Activated naive CD4-positive, alpha-beta T cell treated with anti-CD3 and anti-CD28 coated beads, Interleukin-2, amount 10 ng/mL, durations not matched to agents 7 days and 5 days (primary cell): Measurements from ENCODE around the gene CAMK2B.

ENCODE experiments used
- CTCF ChIA-PET: fragments of 350-600 bp; sonication (Branson Sonifier 250); formaldehyde crosslinking; loops from one replicate; lab custom pipeline; 2021; ENCODE audit warnings: antibody characterized with exemption; lab: Charles Lee
- DNase-seq: peaks from one replicate; pipeline ENCODE4 v3.0.0-alpha.2; 2020
- H3K27ac Mint-ChIP-seq: one replicate; pipeline ENCODE4 v1.8.0; 2021; ENCODE audit warnings: mild to moderate bottlenecking, moderate library complexity, mixed read lengths
- H3K27me3 Mint-ChIP-seq: one replicate; pipeline ENCODE4 v1.8.0; 2021; ENCODE audit warnings: mild to moderate bottlenecking, mixed read lengths
- H3K36me3 Mint-ChIP-seq: one replicate; pipeline ENCODE4 v1.8.0; 2021; ENCODE audit warnings: mixed read lengths
- H3K4me1 Mint-ChIP-seq: one replicate; pipeline ENCODE4 v1.8.0; 2021; ENCODE audit warnings: mixed read lengths
- H3K4me3 Mint-ChIP-seq: one replicate; pipeline ENCODE4 v1.8.0; 2021; ENCODE audit warnings: mild to moderate bottlenecking, moderate library complexity, mixed read lengths
- H3K9me3 Mint-ChIP-seq: one replicate; pipeline ENCODE4 v1.8.0; 2021; ENCODE audit warnings: mixed read lengths

CAMK2B gene

GRCh38 chr7:44341401-44341800, 16.0 kb upstream of the CAMK2B start:
- Mint-ChIP-seq H3K27ac (no peak overlapping the region), H3K4me1 (no peaks in the 10 kb centered on the region), H3K27me3 (peaks cover 19% of the 10 kb centered on the region), H3K36me3 (no peaks in the 10 kb centered on the region), H3K4me3 (no peak overlapping the region), H3K9me3 (peaks cover 6% of the 10 kb centered on the region)
- DNase-seq = no peak
- CTCF ChIA-PET = no interaction called here

GRCh38 chr7:44338600-44338999, 13.2 kb upstream of the CAMK2B start:
- DNase-seq = no peak
- peaks cover 23% of the 10 kb centered on the region for H3K27me3 Mint-ChIP-seq
- no peak overlapping the region for H3K4me3 Mint-ChIP-seq
- H3K36me3 Mint-ChIP-seq = no peaks in the 10 kb centered on the region
- CTCF ChIA-PET = no interaction called here
- no peaks in the 10 kb centered on the region for H3K4me1 Mint-ChIP-seq
- peaks cover 6% of the 10 kb centered on the region for H3K9me3 Mint-ChIP-seq
- no peak overlapping the region for H3K27ac Mint-ChIP-seq

GRCh38 chr7:44336491-44336890, 11.1 kb upstream of the CAMK2B start:
- CTCF ChIA-PET = interaction anchor here (0.9 kb wide), 1 partner anchor 95 kb away, joined by 3 read pairs; no protein-coding TSS in a partner anchor
- Mint-ChIP-seq H3K27me3 (peaks cover 29% of the 10 kb centered on the region), H3K9me3 (peaks cover 6% of the 10 kb centered on the region), H3K36me3 (no peaks in the 10 kb centered on the region), H3K4me3 (no peak overlapping the region), H3K27ac (no peak overlapping the region), H3K4me1 (no peaks in the 10 kb centered on the region)
- DNase-seq = no peak

- Mint-ChIP-seq H3K27me3 (peaks cover 30% of the 10 kb centered on the region), H3K4me3 (no peak overlapping the region), H3K9me3 (peaks cover 6% of the 10 kb centered on the region), H3K4me1 (no peaks in the 10 kb centered on the region), H3K27ac (no peak overlapping the region), H3K36me3 (no peaks in the 10 kb centered on the region)
- CTCF ChIA-PET = no interaction called here
- DNase-seq = no peak
These were observed 9.8 kb upstream of the CAMK2B start for GRCh38 chr7:44335184-44335583.

GRCh38 chr7:44334734-44335097, 9.3 kb upstream of the CAMK2B start:
- H3K27me3 Mint-ChIP-seq = peaks cover 33% of the 10 kb centered on the region
- CTCF ChIA-PET = no interaction called here
- no peaks in the 10 kb centered on the region for H3K4me1 Mint-ChIP-seq
- H3K4me3 Mint-ChIP-seq = no peak overlapping the region
- peaks cover 6% of the 10 kb centered on the region for H3K9me3 Mint-ChIP-seq
- H3K36me3 Mint-ChIP-seq = no peaks in the 10 kb centered on the region
- no peak for DNase-seq
- H3K27ac Mint-ChIP-seq = no peak overlapping the region

GRCh38 chr7:44333911-44334733, 8.7 kb upstream of the CAMK2B start:
- Mint-ChIP-seq H3K27me3 (peaks cover 31% of the 10 kb centered on the region), H3K4me3 (no peak overlapping the region), H3K4me1 (no peaks in the 10 kb centered on the region), H3K27ac (no peak overlapping the region), H3K36me3 (no peaks in the 10 kb centered on the region), H3K9me3 (peaks cover 6% of the 10 kb centered on the region)
- CTCF ChIA-PET = no interaction called here
- no peak for DNase-seq

- Mint-ChIP-seq H3K27me3 (peaks cover 48% of the 10 kb centered on the region), H3K4me3 (no peak overlapping the region), H3K36me3 (no peaks in the 10 kb centered on the region), H3K4me1 (no peaks in the 10 kb centered on the region), H3K9me3 (no peaks in the 10 kb centered on the region), H3K27ac (no peak overlapping the region)
- no peak for DNase-seq
- CTCF ChIA-PET = no interaction called here
These were observed 6.3 kb upstream of the CAMK2B start for GRCh38 chr7:44331682-44332081.

GRCh38 chr7:44330331-44330730, 4.9 kb upstream of the CAMK2B start:
- no peak for DNase-seq
- no peak overlapping the region for H3K27ac Mint-ChIP-seq
- peaks cover 50% of the 10 kb centered on the region for H3K27me3 Mint-ChIP-seq
- H3K36me3 Mint-ChIP-seq = no peaks in the 10 kb centered on the region
- CTCF ChIA-PET = interaction anchor here (0.7 kb wide), 1 partner anchor 236 kb away, joined by 3 read pairs; no protein-coding TSS in a partner anchor
- H3K9me3 Mint-ChIP-seq = no peaks in the 10 kb centered on the region
- no peak overlapping the region for H3K4me3 Mint-ChIP-seq
- peaks cover 4% of the 10 kb centered on the region for H3K4me1 Mint-ChIP-seq

GRCh38 chr7:44329888-44330287, 4.5 kb upstream of the CAMK2B start:
- H3K9me3 Mint-ChIP-seq = no peaks in the 10 kb centered on the region
- H3K4me1 Mint-ChIP-seq = peaks cover 4% of the 10 kb centered on the region
- H3K27me3 Mint-ChIP-seq = peaks cover 49% of the 10 kb centered on the region
- CTCF ChIA-PET = interaction anchor here (0.5 kb wide), 1 partner anchor 8 kb away, joined by 3 read pairs; no protein-coding TSS in a partner anchor
- DNase-seq = no peak
- H3K4me3 Mint-ChIP-seq = no peak overlapping the region
- H3K36me3 Mint-ChIP-seq = no peaks in the 10 kb centered on the region
- no peak overlapping the region for H3K27ac Mint-ChIP-seq

GRCh38 chr7:44329081-44329480, 3.7 kb upstream of the CAMK2B start:
- Mint-ChIP-seq H3K9me3 (no peaks in the 10 kb centered on the region), H3K27ac (no peak overlapping the region), H3K4me1 (peaks cover 4% of the 10 kb centered on the region), H3K4me3 (no peak overlapping the region), H3K27me3 (peaks cover 56% of the 10 kb centered on the region), H3K36me3 (no peaks in the 10 kb centered on the region)
- CTCF ChIA-PET = no interaction called here
- DNase-seq = no peak

GRCh38 chr7:44327981-44328380, 2.6 kb upstream of the CAMK2B start:
- Mint-ChIP-seq H3K27me3 (peaks cover 67% of the 10 kb centered on the region), H3K36me3 (no peaks in the 10 kb centered on the region), H3K27ac (no peak overlapping the region), H3K4me3 (no peak overlapping the region), H3K4me1 (peaks cover 4% of the 10 kb centered on the region), H3K9me3 (no peaks in the 10 kb centered on the region)
- no peak for DNase-seq
- CTCF ChIA-PET = no interaction called here

- peaks cover 4% of the 10 kb centered on the region for H3K4me1 Mint-ChIP-seq
- no peak for DNase-seq
- peak overlapping the region; percentile 21 for H3K4me3 Mint-ChIP-seq
- H3K36me3 Mint-ChIP-seq = no peaks in the 10 kb centered on the region
- CTCF ChIA-PET = no interaction called here
- H3K9me3 Mint-ChIP-seq = no peaks in the 10 kb centered on the region
- H3K27me3 Mint-ChIP-seq = peaks cover 72% of the 10 kb centered on the region
- no peak overlapping the region for H3K27ac Mint-ChIP-seq
These were observed 1.1 kb upstream of the CAMK2B start for GRCh38 chr7:44326261-44327125.

GRCh38 chr7:44325811-44326241, 432 bp upstream of the CAMK2B start:
- DNase-seq = no peak
- Mint-ChIP-seq H3K4me1 (peaks cover 4% of the 10 kb centered on the region), H3K4me3 (peak overlapping the region; percentile 63), H3K27me3 (peaks cover 79% of the 10 kb centered on the region), H3K36me3 (no peaks in the 10 kb centered on the region), H3K27ac (no peak overlapping the region), H3K9me3 (no peaks in the 10 kb centered on the region)
- CTCF ChIA-PET = no interaction called here

- CTCF ChIA-PET = no interaction called here
- H3K36me3 Mint-ChIP-seq = no peaks in the 10 kb centered on the region
- H3K4me3 Mint-ChIP-seq = peak overlapping the region; percentile 52
- H3K9me3 Mint-ChIP-seq = no peaks in the 10 kb centered on the region
- peaks cover 4% of the 10 kb centered on the region for H3K4me1 Mint-ChIP-seq
- peaks cover 74% of the 10 kb centered on the region for H3K27me3 Mint-ChIP-seq
- DNase-seq = no peak
- no peak overlapping the region for H3K27ac Mint-ChIP-seq
These were observed 753 bp downstream of the CAMK2B start for GRCh38 chr7:44324481-44325200.
